Cerebellar cortex (tissue), 1 donor: Measurements from ENCODE around the gene ST3GAL3.
"Not testable (repeated sequence)": the region's sequence is repeated elsewhere in the genome, so short reads cannot be mapped to it uniquely, and the experiment has no call there.

ENCODE experiments used
- DNase-seq: peaks from one replicate; pipeline ENCODE4 v3.0.0-alpha.2; 2015; ENCODE audit warnings: low spot score

The ST3GAL3 gene

DNA sequence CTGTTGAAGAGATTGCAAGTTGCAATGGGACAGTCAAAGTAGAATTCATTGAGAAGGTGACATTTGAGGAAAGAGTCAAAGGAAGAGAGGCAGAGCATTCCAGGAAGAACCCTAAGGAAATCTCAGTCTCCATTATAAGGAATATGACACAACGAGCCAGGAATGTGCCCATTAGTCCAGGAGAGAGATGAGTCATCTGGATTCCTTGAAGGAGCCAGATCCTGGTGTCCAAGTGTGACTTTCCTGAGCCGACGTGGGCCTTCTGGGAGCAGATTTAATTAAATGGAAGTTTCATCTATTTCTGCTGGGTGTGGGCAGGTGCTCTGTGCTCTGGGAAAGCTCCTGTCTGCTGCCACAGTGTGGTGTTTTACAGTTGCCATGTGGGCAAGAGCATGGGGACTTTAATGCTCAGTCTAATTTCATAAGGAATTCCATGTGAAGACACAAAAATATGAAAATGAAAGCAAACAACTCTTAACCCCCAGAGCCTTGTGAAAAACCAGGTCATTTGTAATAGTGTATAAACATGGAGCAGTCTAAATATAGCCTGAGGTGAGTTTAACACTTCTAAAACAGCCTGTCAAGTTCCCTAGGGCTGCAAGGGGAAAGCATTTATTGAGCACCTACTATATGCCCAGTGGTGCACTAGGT lies 114.8 kb downstream of the ST3GAL3 start:
- no peak for DNase-seq

DNA sequence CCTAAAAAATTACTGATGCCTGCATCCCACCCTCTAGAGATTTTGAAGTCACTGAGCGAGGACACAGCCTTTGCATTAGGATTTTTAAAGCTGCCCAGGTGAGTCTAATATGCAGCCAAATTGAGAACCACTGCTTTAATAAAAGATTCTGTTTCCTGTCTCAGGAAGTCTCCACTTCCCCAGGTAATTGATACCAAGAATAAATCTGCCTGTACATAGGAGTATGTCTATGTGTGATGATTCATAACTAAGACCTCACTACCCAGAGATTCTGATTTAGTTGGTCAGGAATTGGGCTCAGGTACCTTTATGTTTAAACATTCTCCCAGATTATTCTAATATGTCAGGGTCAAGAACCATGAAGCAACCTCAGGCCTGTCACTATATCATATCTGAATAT lies 117.5 kb downstream of the ST3GAL3 start:
- DNase-seq: no peak

DNA sequence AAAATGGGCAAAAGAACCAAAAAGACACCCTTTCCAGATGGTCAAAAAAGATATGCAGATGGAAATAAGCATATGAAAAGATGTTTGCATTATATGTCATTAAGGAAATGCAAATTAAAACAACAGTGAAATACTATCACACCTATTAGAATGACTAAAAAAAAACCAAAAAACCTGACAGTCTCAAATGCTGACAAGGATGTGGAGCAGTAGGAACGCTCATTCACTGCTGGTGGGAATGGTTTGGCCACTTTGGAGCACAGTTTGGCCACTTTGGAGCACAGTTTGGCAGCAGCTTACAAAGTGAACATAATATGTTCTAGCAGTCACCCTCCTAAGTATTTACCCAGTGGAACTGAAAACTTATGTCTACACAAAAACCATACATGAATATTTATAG lies 121.2 kb downstream of the ST3GAL3 start:
- DNase-seq: no peak

DNA sequence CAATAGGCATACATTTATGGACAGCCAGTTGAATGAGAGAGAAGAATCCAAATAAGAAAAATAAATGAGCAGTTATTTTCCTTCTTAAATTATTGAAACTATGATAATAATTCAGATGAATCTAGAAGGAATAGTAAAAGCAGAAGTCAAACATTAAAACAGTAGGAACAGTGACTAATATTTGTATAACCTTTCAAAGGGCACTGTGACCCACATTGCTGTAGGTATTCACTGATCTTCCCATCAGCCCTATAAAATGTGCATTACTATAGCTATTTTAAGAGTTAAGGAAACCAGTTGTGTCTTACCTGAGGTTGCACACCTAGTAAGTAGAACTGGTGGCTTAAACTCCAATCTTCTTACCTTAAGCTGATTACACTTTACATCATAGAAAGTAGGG lies 123.5 kb downstream of the ST3GAL3 start:
- DNase-seq: no peak

DNA sequence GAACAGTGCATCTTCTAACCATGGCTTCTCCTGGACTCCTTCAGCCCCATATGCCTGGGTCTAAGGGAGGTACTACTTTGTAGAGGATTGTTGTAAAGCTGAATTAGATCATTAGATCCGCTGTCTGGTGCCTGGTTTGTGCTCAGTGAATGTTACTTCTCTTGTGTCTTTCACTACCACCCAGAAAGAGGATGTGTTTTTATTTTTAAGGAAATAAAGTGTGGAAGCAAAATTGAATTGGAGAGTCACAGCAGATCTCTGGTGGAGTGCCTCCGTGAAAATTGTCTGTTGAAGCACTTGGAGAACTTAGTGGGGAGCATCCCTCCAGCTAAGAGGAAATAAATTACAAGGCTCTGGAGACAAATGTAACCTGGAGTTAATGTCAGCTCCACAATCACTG lies 124.5 kb downstream of the ST3GAL3 start:
- no peak for DNase-seq

DNA sequence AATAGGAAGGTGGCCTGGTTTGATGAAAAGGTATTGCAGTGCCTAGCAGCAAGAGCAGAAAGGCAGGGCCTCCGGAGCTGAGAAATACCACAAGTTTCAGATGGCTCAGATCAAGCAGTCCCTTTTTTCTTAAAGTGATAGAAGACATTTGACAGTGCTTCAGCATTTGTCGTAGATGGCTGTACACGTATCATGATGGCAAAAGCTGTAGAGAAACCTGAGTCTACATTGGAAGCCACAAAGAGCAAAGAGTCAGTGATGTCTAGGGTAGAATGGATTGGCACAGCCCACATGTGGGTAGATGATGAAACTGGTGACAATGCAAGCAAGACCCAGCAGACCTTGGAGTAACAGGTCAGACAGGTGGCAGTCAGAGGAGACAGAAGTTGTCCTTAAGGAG lies 124.9 kb downstream of the ST3GAL3 start:
- DNase-seq: no peak

DNA sequence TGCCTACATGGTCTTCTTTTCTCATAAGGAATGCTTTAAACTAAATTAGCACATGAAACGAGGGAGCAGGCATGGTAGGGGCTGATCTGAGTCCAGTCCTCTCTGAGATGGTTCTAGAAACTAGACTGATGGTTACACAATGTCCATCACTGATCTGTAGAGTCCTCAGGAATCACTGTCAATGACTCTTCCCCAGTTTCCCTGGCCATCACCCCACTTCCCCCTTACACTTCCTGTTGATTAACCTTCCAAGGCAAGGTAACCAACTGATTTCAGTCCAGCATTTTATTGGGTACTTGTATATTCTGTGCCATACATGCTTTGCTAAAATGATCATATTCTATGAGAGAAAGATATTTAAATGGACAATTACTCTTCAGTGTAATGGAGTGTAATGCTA lies 125.7 kb downstream of the ST3GAL3 start:
- DNase-seq: no peak

DNA sequence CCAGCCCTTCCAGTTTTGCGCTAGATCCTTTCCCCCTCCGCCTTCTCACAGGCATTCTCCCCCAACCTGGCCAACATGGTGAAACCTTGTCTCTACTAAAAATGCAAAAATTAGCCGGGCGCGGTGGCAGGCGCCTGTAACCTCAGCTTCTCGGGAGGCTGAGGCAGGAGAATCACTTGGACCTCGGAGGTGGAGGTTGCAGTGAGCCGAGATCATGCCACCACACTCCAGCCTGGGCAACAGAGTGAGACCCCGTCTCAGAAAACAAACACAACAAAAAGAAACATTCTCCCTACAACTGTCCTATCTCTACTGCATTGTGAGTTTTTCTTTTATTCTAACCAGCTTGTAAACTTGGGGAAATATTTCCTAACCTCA lies 126.6 kb downstream of the ST3GAL3 start:
- not testable (repeated sequence) for DNase-seq

DNA sequence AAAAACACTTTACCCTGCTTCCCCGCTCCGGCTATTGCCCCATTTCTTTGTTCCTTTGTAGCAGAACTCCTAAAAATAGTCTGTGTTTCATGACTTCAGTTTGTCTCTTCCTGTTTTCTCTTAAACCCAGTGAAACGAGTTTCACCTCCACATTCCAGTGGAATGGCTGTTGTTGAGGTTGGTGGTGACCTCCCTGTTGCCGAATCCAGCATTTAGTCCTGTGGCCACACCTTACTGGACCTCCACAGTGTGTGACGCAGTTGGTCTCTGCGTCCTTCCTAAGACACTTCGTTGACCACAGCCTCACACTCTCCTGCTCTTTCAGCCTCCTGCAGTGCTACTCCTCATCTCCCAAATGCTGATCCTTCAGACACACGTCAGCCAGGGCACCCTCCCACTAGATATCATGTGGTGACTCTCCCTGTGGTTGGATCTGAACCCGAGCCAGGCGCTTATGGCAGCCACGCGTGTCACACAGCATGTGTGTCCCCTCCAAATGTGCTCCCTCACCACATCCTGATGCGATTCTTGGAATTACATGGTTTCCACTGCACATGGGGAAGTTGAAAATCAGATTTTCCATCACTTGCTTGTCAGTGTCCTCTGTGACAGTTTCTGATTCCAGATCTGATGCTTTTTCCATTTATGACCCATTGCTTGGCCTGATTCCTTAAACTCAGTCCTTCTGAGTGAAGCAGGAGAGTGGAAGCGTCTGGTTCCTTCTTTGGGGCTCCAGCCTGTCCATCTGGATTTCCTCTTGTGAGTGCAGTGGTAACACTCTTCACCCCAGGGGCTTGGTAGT lies 127.1 kb downstream of the ST3GAL3 start:
- no peak for DNase-seq

DNA sequence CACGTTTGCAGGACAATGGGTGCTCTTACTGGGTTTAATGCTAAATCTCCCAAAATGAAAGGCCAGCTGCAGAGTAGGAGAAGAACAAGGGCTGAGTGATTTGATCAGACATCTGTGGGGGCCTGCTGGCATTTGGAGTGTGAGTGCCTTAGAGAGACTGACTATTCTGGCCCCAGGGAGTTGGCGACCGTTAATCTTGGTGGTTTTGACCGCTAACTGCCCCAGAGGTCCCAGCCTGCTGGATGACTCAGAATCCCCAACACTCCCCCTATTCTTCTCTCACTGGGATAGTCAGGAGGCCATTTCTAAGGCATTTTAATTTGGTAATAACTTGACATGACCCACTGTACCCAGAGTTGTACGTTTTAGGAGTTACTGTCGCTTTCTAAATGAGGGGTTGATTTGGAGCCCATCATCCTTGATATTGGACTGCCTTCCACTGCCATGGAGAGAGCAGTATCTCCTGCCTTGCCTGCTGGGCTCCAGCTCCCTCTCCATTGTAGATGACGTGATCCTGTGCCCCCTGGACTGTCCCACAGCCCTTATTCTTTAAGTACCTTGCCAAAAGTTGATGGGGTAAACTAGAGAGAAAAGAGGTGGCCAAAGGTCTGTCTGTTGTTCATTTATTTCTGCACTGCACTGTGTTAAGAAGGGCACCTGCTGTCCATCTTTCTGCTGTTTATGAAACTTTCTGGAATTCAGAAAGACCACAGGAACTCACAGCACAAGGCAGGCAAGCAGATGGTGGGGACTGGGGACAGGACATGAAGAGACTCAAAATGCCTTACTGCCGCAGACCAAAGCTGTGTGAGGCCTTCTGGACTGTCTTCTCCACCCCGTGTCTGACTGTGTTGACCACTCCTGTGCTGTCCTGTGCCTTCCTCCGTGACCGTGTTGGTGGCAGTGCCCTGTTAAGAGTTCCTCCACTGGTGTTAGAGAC lies 128.0 kb downstream of the ST3GAL3 start:
- DNase-seq: no peak

DNA sequence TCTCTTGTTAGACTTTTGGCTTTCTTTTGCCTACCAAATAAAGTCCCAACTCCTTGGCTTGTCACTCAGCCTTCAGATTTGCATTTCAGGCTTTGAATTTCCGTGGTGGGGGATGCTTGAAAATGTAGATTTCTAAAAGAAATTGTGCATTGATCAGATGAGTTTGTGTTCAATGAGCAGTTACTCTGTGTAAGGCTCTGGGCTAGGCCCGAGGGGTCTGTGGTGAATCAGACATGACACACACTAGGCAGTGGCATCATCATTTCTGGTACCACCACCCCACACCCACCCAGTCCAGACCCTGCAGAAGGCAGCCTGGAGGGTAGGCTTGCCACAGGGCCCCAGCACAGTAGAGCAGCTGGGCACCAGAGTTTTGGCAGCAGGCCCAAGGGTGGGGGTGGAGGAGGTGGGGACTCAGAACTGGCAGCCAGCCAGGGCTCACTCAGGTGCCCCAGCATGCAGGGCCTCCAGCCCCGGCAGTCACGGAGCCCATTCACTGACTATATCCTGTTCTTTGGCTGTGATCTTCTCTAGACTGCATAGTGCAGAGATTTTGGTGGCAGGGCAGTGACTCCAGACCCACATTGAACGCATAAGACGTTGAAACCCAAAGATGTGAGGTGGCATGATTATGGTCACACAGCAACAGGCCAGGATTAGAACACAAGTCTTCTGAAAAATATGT lies 129.1 kb downstream of the ST3GAL3 start:
- DNase-seq: peak; percentile 20

DNA sequence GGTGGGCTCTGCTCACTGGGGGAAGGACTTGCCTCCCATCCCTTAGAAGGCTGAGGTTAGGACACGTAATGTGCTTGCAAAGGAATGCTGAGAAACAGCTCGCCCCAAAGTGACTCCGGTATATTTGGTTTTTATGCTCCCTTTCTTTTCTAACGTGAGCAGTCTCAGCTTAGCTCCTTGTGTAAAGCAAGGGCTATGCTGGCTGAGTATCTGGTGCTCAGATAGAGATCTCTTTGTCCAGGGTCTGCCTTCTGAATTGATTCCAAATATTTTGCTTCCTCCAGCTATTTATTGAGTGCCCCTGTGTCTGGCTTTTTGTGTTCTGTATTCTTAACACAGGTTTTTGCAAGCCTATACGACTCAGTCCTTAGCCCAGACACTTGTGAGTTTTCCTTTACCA lies 131.7 kb downstream of the ST3GAL3 start:
- DNase-seq: no peak

DNA sequence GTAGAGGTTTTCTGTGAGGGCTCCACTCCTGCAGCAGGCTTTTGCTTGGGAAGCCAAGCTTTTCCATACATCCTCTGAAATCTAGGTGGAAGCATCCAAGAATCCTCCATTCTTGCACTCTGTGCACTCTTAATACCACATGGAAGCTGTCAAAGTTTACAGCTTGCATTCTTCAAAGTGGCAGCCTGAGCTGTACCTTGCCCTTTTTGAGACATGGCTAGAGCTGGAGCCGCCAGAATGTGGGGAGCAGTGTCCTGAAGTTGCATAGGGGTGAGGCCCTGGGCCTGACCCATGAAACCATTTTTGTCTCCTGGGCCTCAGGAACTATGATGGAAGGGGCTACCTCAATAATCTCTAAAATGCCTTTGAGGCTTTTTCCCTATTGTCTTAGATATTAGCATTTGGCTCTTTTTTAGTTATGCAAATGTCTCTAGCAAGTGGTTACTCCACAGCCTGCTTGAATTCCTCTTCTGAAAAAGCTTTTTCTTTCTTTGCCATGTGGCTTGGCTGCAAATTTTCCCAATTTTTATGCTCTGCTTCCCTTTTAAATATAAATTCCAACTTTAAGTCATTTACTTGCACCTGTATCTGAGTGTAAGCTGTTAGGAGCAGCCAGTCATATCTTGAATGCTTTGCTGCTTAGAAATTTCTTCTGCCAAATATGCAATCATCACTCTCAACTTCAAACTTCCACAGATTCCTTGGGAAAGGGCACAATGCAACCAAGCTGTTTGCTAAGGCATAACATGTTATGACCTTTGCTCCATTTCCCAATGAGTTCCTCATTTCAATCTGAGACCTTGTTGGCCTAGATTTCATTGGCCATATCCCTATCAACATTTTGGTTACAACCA lies 134.2 kb downstream of the ST3GAL3 start:
- no peak for DNase-seq

DNA sequence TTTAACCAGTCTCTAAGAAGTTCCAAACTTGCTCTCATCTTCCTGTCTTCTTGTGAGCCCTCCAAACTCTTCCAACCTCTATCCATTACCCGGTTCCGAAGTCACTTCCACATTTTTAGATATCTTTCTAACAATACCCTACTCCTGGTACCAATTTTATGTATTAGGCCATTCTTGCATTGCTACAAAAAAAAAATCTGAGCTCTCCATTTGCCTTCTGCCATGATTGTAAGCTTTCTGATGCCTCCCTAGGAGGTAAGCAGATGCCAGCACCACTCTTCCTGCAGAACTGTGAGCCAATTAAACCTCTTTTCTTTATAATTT lies 134.8 kb downstream of the ST3GAL3 start:
- no peak for DNase-seq

DNA sequence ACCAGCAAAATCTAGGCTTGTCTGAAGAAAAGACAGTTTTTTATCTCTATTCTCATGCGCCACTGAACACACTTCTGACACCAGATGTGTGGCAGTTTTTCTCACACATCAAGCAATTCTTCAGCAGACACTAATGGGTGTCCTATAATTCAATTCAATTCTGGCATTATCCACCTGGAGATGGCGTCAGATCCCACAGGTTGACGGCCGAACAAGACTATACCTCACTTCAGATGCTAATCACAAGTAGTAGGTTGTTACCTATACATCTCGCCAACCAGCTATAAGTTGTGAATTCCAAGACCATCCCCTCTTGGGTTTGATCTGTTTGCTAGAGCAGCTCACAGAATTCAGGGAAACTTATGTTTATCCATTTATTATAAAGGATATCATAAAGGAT lies 136.3 kb downstream of the ST3GAL3 start:
- DNase-seq: no peak

DNA sequence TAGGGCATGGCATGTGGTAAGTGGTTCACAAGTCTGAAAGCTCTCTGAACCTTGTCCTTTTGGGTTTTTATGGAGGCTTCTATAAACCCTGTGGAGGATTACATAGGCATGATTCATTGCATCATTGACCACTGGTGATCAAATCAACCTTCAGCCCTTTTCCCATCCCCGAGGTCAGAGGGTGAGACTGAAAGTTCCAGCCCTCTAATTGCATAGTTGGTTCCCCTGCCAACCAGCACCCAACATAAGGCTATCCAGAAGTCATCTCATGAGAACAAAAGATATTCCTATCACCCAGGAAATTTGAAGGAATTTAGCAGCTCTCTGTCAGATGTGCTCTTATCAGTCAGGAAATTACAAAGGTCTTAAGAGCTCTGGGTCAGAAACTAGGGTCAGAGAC lies 136.8 kb downstream of the ST3GAL3 start:
- no peak for DNase-seq

DNA sequence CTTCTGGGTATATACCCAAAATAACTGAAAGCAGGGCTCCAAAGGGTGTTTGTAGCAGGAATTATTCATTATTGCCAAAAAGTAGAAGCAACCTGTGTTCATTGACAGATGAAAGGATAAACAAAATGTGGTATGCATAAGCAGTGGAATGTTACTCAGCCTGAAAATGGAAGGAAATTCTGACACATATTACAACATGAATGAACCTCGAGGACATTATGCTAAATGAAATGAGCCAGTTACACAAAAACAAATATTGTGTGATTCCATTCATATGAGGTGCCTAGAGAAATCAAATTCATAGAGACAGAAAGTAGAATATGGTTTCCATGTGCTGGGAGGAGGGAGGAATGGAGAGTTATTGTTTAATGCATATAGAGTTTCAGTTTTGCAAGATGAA lies 140.0 kb downstream of the ST3GAL3 start:
- DNase-seq: no peak

DNA sequence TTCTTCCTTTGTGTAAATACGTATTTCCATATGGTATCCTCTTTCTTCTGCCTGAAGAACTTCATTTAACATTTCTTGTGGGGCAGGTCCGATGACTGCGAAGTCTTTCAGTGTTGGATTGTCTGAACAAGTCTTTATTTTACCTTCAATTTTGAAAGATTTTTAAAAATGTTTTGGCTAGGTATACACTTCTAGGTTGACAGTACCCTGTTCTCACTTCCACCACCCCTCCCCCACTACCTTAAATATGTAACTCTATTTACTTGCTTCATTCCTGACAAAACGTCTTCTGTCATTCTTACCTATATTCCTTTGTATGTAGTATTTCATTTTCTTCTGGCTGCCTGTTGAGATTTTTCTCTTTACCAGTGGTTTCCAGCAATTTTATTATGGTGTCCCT lies 140.5 kb downstream of the ST3GAL3 start:
- DNase-seq: no peak

DNA sequence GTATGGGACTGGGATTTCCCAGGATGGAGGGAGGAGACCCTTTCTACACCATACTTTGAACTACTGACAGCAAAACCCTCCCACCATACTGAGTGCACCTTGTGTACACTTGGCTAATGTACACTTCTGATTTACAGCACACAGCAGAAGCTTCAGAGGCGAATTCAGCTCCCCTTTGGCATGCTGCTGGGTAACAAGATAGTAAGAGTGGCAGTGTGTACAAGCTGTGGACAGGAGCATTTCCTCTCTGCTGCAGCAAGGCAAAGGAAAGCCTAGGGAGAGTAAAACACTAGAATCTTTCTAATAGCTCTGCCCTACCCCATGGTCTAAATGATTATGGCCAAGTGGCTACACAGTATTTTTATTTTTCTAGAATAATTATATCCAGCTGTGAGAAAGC lies 142.3 kb downstream of the ST3GAL3 start:
- no peak for DNase-seq

DNA sequence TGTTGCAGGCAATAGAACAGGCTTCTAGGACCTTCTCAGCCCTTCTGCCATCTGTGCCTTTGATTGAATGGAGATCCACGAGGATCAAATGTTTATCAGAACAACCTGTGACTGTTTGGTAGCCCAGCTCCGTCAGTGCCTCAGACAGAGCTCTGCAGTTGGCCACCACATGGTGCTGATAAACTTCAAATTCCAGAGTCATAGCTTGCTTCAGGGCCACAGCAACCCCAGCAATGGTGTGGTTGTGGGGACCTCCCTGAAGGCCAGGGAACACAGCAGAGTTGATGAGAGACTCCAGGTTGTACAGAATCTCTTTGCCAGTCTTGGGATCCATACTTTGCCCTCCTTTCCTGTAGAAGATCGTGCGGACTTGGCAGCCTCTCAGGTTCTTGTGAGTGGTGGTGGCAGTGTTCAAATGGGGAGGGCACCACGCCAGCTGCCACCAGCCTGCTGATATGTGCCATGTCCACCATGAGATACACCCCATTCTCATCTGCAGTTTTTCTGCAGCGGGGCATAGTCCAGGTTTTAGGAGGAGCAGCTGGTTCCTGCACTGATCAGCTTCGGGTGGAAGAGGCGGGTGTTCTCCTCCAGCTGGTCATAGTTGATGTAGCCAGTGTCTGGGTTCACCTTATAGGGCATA lies 143.4 kb downstream of the ST3GAL3 start:
- no peak for DNase-seq
